Neural progenitor cell (in vitro differentiated cells): ENCODE data around the gene NAT10.

ENCODE experiments used
- EZH2 ChIP-seq: fragments of 200-600 bp; sonication (generic); IDR thresholded peaks from 2 replicates; pipeline ENCODE4 v1.6.1; 2017; ENCODE audit warnings: antibody characterized with exemption, mild to moderate bottlenecking, moderate library complexity
- EZH2phosphoT487 ChIP-seq: fragments of 200-600 bp; sonication (generic); IDR thresholded peaks from 2 replicates; pipeline ENCODE4 v1.6.1; 2017; ENCODE audit warnings: antibody characterized with exemption
- TF ChIP-seq, protein P1 (sequence below): fragments of 200-600 bp; sonication (generic); IDR thresholded peaks from 2 replicates; pipeline ENCODE4 v1.5.1; 2017; ENCODE audit warnings: antibody characterized with exemption, mild to moderate bottlenecking

DNA sequence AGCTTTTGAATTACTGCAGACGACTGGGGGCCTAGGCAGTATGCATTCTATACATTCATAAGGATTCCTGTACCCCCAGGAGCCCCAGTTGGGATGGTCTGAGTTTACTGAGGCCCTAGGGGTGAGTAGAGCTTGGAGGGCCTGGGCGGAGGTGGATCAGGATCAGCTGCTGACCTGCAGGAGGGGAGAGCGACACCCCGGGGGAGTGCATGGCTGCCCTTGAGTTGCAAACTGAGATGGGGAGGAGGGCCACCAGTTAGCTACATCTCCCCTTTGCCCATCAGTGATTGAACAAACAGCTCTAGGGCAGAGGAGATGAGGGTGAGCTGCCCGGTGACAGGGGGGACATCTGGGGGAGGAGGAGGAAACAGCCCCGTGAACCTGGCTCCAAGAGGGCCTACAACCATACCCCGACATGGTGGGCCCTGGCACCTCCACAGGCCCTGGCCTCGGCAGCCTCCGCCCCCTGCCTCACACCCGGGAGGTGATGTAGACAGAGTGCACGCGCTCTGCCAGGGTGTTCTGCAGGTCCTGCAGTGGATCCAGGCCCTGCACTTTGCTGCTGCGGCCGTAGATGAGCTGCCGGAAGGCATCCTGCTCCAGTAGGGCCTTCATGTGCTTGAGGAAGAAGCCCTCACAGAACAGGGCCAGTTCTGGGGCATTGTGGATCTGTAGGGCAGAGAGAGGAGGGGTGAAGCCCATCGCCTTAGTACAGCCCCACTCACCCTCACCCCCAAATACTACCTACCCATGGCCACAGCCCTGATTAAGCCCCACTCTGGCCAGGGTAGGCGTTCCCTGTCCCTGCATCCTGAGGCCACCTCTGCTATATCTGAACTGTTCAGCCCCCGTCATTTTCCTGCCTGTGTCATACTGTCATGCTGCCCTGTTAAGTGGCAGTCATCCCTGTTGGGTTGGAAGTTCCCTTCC, 46.8 kb downstream of the NAT10 start:
- TF ChIP-seq, protein P1, sequence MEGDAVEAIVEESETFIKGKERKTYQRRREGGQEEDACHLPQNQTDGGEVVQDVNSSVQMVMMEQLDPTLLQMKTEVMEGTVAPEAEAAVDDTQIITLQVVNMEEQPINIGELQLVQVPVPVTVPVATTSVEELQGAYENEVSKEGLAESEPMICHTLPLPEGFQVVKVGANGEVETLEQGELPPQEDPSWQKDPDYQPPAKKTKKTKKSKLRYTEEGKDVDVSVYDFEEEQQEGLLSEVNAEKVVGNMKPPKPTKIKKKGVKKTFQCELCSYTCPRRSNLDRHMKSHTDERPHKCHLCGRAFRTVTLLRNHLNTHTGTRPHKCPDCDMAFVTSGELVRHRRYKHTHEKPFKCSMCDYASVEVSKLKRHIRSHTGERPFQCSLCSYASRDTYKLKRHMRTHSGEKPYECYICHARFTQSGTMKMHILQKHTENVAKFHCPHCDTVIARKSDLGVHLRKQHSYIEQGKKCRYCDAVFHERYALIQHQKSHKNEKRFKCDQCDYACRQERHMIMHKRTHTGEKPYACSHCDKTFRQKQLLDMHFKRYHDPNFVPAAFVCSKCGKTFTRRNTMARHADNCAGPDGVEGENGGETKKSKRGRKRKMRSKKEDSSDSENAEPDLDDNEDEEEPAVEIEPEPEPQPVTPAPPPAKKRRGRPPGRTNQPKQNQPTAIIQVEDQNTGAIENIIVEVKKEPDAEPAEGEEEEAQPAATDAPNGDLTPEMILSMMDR: no peak
- no peak for TF ChIP-seq EZH2
- no peak for TF ChIP-seq EZH2phosphoT487
